Mesothelial cell of epicardium (in vitro differentiated cells): ENCODE data around the gene ACBD5. TPM values are rescaled to one million over a fixed set of nuclear protein-coding genes. Genes with fewer than 3 reads are reported as not detected.

Experiments used
- DNase-seq, 2 experiments: peaks; one replicate each; pipeline ENCODE4 v3.0.0; 2021; ENCODE audit warnings: low spot score in 2 of 2; ENCODE audit not compliant: unreplicated experiment in 2 of 2
- H3K27ac Mint-ChIP-seq: 2 replicates; pipeline ENCODE4 v1.8.0; 2021; ENCODE audit warnings: mixed read lengths
- H3K27me3 Mint-ChIP-seq: 2 replicates; pipeline ENCODE4 v1.8.0; 2021; ENCODE audit warnings: low read depth, mixed read lengths
- H3K36me3 Mint-ChIP-seq: 2 replicates; pipeline ENCODE4 v1.8.0; 2021; ENCODE audit warnings: mixed read lengths
- H3K4me1 Mint-ChIP-seq: 2 replicates; pipeline ENCODE4 v1.8.0; 2021; ENCODE audit warnings: mixed read lengths
- H3K4me3 Mint-ChIP-seq: 2 replicates; pipeline ENCODE4 v1.8.0; 2021; ENCODE audit warnings: mild to moderate bottlenecking, moderate library complexity, mixed read lengths
- H3K9me3 Mint-ChIP-seq: 2 replicates; pipeline ENCODE4 v1.8.0; 2021; ENCODE audit warnings: mixed read lengths
- CTCF ChIP-seq: fragments of 200-600 bp; sonication (generic); IDR thresholded peaks from one replicate; pipeline ENCODE4 v1.5.0; 2021; ENCODE audit warnings: antibody characterized with exemption; ENCODE audit not compliant: unreplicated experiment
- total RNA-seq: library from RNA; stranded (reverse); gene quantifications from 3 replicates; pipeline ENCODE4 v1.2.1, GENCODE V29; 2021

Gene ACBD5
- total RNA-seq, 1 donor from 2014 or later: 21.2 TPM

- TF ChIP-seq CTCF: no peak
- no peak overlapping the region for H3K27ac Mint-ChIP-seq
- H3K4me1 Mint-ChIP-seq: peaks cover 10% of the 10 kb centered on the region
- peaks cover 28% of the 10 kb centered on the region for H3K36me3 Mint-ChIP-seq
- no peaks in the 10 kb centered on the region for H3K27me3 Mint-ChIP-seq
- no peak for DNase-seq
- H3K9me3 Mint-ChIP-seq: no peaks in the 10 kb centered on the region
- H3K4me3 Mint-ChIP-seq: no peak overlapping the region
Measured at GRCh38 chr10:27147701-27148100, 92.9 kb downstream of the ACBD5 start.

DNA sequence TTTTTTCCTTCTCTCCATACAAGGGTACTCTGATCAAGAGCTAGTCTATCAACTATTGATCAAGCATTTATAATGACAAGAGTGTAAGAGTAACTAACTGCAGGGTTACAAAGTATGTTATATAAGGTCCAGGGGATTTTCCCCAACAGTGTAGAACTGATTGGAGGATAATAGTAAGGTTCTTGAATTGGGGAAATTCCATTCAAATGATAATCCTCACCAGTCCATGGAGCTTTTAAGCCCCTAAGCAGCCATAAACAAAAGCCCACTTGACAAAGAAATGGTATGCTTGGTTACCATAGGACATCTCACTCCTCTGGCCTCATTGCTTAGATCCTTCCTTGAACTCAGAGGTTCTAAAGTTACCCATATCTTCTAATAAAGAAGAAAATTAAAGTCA, 94.7 kb downstream of the ACBD5 start:
- H3K36me3 Mint-ChIP-seq: peaks cover 33% of the 10 kb centered on the region
- peaks cover 2% of the 10 kb centered on the region for H3K4me1 Mint-ChIP-seq
- H3K27ac Mint-ChIP-seq: no peak overlapping the region
- no peak for DNase-seq
- no peak for TF ChIP-seq CTCF
- H3K27me3 Mint-ChIP-seq: no peaks in the 10 kb centered on the region
- H3K4me3 Mint-ChIP-seq: no peak overlapping the region
- no peaks in the 10 kb centered on the region for H3K9me3 Mint-ChIP-seq

Other genes with a start within 250 kb of the ACBD5 start
- gene ANKRD26, start 140.3 kb downstream of the ACBD5 start, total RNA-seq: 16.2 to 17.7 TPM (median 16.9 TPM) in 3 replicates
- 103 to 114 TPM (median 113 TPM) in 3 replicates for gene YME1L1, start 86.4 kb downstream of the ACBD5 start, total RNA-seq
- 11.8 to 12.5 TPM (median 11.8 TPM) in 3 replicates for gene MASTL, start 85.4 kb downstream of the ACBD5 start, total RNA-seq